ENCODE results near the gene CENPS.
"Not testable (repeated sequence)": the region's sequence is repeated elsewhere in the genome, so short reads cannot be mapped to it uniquely, and the experiment has no call there.

Gene CENPS

GRCh38 chr1:10419351-10419750 is 10.9 kb upstream of the CENPS start:
- ATAC-seq (no peak), DNase-seq (no peak)

GRCh38 chr1:10421637-10422036 is 8.6 kb upstream of the CENPS start:
- DNase-seq (no peak), ATAC-seq (no peak)

GRCh38 chr1:10424034-10424433 is 6.2 kb upstream of the CENPS start:
- ATAC-seq (no peak), DNase-seq (no peak)

GRCh38 chr1:10424651-10425050 is 5.6 kb upstream of the CENPS start:
- no peak for ATAC-seq

GRCh38 chr1:10425826-10426534 is 4.3 kb upstream of the CENPS start:
- ATAC-seq, DNase-seq: not testable (repeated sequence)

More at GRCh38 chr1:10424651-10425050, 5.6 kb upstream of the CENPS start:
- DNase-seq: no peak

GRCh38 chr1:10426535-10426848 is 3.7 kb upstream of the CENPS start:
- not testable (repeated sequence) for DNase-seq, ATAC-seq

- no peak for ATAC-seq
- DNase-seq: no peak
Measured at GRCh38 chr1:10428984-10429383, 1.2 kb upstream of the CENPS start.

- no peak for ATAC-seq
Measured at GRCh38 chr1:10429868-10430215, 391 bp upstream of the CENPS start.

GRCh38 chr1:10431070-10431730 is 967 bp downstream of the CENPS start:
- ATAC-seq: no peak

More at GRCh38 chr1:10429868-10430215, 391 bp upstream of the CENPS start:
- peak; percentile 13 for DNase-seq

GRCh38 chr1:10432910-10433700 is 2.9 kb downstream of the CENPS start:
- DNase-seq: no peak
- no peak for ATAC-seq

More at GRCh38 chr1:10431070-10431730, 967 bp downstream of the CENPS start:
- DNase-seq: peak; percentile 27

- DNase-seq: no peak
- no peak for ATAC-seq
Measured at GRCh38 chr1:10433790-10434189, 3.6 kb downstream of the CENPS start.

- ATAC-seq (no peak), DNase-seq (no peak)
Measured at GRCh38 chr1:10434590-10434989, 4.4 kb downstream of the CENPS start.

- DNase-seq: no peak
Measured at GRCh38 chr1:10437052-10437451, 6.8 kb downstream of the CENPS start.

GRCh38 chr1:10438677-10439163 is 8.5 kb downstream of the CENPS start:
- DNase-seq: no peak
- ATAC-seq: no peak

More at GRCh38 chr1:10437052-10437451, 6.8 kb downstream of the CENPS start:
- no peak for ATAC-seq

GRCh38 chr1:10440305-10440704 is 10.1 kb downstream of the CENPS start:
- no peak for DNase-seq
- ATAC-seq: no peak

GRCh38 chr1:10440794-10441193 is 10.6 kb downstream of the CENPS start:
- no peak for ATAC-seq
- DNase-seq: no peak

- DNase-seq: no peak
- ATAC-seq: no peak
Measured at GRCh38 chr1:10444248-10444647, 14.0 kb downstream of the CENPS start.

GRCh38 chr1:10444795-10445397 is 14.7 kb downstream of the CENPS start:
- ATAC-seq (no peak), DNase-seq (no peak)

- ATAC-seq: no peak
Measured at GRCh38 chr1:10446790-10447422, 16.7 kb downstream of the CENPS start.

GRCh38 chr1:10449751-10450150 is 19.5 kb downstream of the CENPS start, which contains the start of gene CORT:
Gene CORT (plus strand): TSS chr1:10450031. CDS start chr1:10450224, 193 bp downstream.
- no peak for ATAC-seq
- no peak for DNase-seq

More at GRCh38 chr1:10446790-10447422, 16.7 kb downstream of the CENPS start:
- DNase-seq: no peak

GRCh38 chr1:10450156-10450814 is 20.1 kb downstream of the CENPS start:
- ATAC-seq: no peak
- DNase-seq: no peak

Data from stimulated activated naive CD8-positive, alpha-beta T cell treated with anti-CD3 and anti-CD28 coated beads, Interleukin-15, Interleukin-2, amounts not matched to agents 100 U/mL and 50 U/mL, for 24 hours (primary cell).